Erythroblast (primary cell): Measurements from ENCODE around the gene CPNE9.

ENCODE experiments used
- DNase-seq, 2 experiments: peaks; one replicate each; lab custom pipeline; 2025; lab: John Stamatoyannopoulos, UW
- GATA1 ChIP-seq: IDR thresholded peaks from 2 replicates; pipeline ENCODE4 v1.6.1; 2011; ENCODE audit warnings: low read depth, mild to moderate bottlenecking, control low read depth, low read length, moderate library complexity
- POLR2A ChIP-seq: IDR thresholded peaks from 2 replicates; pipeline ENCODE4 v1.6.1; 2011; ENCODE audit warnings: mild to moderate bottlenecking, low read length

CPNE9 gene

DNA sequence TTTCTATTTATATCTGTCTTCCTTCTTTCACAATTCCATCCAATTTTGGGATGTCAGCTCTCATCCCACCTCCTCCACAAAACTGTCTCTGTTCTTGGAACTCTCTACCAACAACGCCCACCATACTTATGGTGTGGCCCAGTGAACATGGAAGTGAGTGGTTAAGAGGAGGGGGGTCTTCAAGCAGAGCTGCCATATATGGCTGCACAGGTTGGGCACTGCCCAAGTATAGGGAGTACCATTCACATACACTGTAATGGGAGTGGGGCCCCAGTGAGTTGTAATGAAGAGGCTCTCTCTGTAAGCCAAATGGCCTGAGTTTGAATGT, 74.0 kb downstream of the CPNE9 start:
- TF ChIP-seq POLR2A (no peak), GATA1 (no peak)
- no peak for DNase-seq

DNA sequence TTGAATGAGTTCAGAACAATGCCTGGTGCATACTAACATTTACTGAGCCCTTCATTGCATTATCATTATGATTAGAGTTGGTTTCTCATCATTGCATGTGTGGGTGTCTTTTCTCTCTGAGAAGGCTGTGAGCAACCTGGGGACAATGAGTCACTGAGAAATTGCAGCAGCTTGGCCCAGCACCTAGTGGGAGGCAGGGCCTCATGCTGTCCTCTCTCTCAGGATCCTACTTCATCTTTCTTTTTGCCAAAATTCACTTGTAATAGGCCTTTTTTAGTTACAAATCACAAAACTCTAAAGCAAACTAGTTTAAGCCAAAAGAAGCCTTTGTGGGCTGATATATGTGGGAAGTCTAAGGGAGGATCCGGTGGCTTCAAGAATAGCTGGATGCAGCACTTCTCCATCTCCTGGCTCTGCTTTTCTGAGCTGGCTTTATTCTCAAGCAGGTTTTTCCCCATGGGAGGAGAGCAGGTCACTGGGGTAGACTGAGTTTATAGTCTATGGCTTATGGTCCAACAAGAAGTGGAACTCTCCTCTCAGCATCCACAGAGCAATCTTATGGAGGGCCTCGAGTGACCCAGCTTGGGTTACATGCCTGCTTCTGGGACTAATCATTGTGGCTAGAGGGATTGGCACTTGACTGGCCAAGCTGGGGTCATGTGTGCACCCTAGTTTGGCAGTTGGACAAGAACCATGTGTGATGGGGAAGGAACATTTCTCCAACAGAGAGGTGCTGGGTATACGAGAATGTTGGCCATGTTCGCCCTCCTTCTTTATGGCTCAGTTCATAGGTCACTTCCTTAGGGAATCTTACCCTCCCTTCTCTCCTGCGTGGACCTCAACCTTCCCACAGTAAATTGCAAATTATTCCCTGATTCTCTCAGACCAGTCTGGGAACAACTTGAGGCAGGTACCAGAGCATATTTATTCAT, 74.8 kb downstream of the CPNE9 start:
- peak; percentile 31 to 64 for DNase-seq
- no peak for TF ChIP-seq GATA1
- TF ChIP-seq POLR2A, result no peak

DNA sequence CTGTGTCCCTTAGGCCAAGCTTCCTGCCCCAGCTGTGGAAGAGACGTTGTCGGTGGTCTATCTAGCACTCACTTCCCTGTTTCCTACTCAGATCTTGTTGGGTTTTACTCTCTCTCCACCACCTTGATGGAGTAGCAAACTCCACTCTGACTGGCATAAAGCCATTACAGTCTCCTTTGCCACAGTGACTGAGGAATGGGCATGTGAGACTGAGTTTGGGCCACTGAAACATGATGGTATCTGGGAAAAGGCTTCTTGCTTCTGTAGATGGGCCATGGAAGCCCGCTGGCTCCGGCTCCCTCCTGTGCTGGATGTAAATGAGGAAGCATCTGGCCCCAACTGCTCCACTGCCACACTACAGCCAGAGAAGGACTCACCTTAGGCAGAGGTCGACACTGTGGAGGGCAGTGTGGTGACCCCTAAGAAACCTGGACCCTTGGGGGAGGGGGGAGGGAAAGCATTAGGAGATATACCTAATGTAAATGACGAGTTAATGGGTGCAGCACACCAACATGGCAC, 75.5 kb downstream of the CPNE9 start:
- no peak for TF ChIP-seq GATA1
- TF ChIP-seq POLR2A, result no peak
- DNase-seq, result no peak
